Upper lobe of left lung (tissue), 4 donors: ENCODE measurements around the gene RTL9.

ENCODE experiments used
- CTCF ChIP-seq, 6 experiments: fragments of 450-650 bp in 4 of 6; fragments of 200-600 bp in 2 of 6; sonication (generic) in 2 of 6; IDR thresholded peaks; one replicate each; pipeline ENCODE4 v1.5.1; 2016 to 2019; ENCODE audit warnings: antibody characterized with exemption in 6 of 6
- POLR2A ChIP-seq, 4 donors: fragments of 450-650 bp; IDR thresholded peaks; one replicate each; pipeline ENCODE4 v1.5.1; 2016 to 2017; ENCODE audit warnings: antibody characterized with exemption in 4 of 4, mild to moderate bottlenecking in 2 of 4

DNA sequence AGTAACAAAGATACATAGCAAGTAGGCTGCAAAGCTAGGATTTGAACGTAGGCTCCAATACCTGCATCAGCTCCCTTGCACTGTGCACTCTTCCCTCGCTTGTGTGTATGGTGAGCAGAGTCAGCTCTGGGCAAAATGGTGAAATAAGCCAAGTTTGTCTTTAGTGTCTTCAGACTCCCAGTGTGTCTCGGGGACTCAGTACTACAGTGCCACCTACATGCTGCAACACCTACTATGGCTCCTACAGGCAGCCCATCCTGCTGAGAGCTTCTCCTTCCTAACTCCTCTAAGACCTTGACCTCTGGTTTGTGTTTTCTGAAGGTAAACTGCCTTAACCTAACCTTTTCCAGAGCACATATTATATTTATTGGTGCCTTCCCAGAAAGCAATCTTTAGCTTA is 42.5 kb downstream of the RTL9 start:
- no peak for TF ChIP-seq CTCF (IDR thresholded peaks at IDR 0.05)
- no peak for TF ChIP-seq POLR2A (IDR thresholded peaks at IDR 0.05)
